Trophoblast cell (in vitro differentiated cells and primary cell): ENCODE measurements around the gene RASSF4.

Experiments
- DNase-seq, 2 donors: peaks; one replicate each; pipeline ENCODE4 v3.0.0-alpha.2; 2016
- H2AFZ ChIP-seq: 2 replicates; pipeline ENCODE4 v1.6.1; 2013; ENCODE audit warnings: low read length, moderate library complexity, mild to moderate bottlenecking; ENCODE audit not compliant: insufficient read depth, poor library complexity
- H2AK5ac ChIP-seq: 2 replicates; pipeline ENCODE4 v1.6.1; 2013; ENCODE audit warnings: mild to moderate bottlenecking, low read length
- H2BK120ac ChIP-seq: 2 replicates; pipeline ENCODE4 v1.6.1; 2013; ENCODE audit warnings: low read length, mild to moderate bottlenecking, moderate library complexity; ENCODE audit not compliant: insufficient read depth, poor library complexity
- H2BK12ac ChIP-seq: 2 replicates; pipeline ENCODE4 v1.6.1; 2013; ENCODE audit warnings: mild to moderate bottlenecking, low read length, moderate library complexity
- H2BK5ac ChIP-seq: 2 replicates; pipeline ENCODE4 v1.6.1; 2013; ENCODE audit warnings: low read length, low read depth, moderate library complexity, mild to moderate bottlenecking; ENCODE audit not compliant: poor library complexity
- H3K14ac ChIP-seq: 2 replicates; pipeline ENCODE4 v1.6.1; 2013; ENCODE audit warnings: mild to moderate bottlenecking, low read length
- H3K18ac ChIP-seq: 2 replicates; pipeline ENCODE4 v1.6.1; 2013; ENCODE audit warnings: mild to moderate bottlenecking, low read length
- H3K23ac ChIP-seq: 2 replicates; pipeline ENCODE4 v1.6.1; 2013; ENCODE audit warnings: low read length
- H3K27ac ChIP-seq: 2 replicates; pipeline ENCODE4 v1.5.1; 2013; ENCODE audit warnings: low read depth, mild to moderate bottlenecking, inconsistent platforms, low read length, moderate library complexity
- H3K27me3 ChIP-seq: 2 replicates; pipeline ENCODE4 v1.6.1; 2013; ENCODE audit warnings: inconsistent platforms, mild to moderate bottlenecking, low read length, moderate library complexity; ENCODE audit not compliant: insufficient read depth
- H3K36me3 ChIP-seq, 2 experiments: 1 replicate in 1 of 2; 2 replicates in 1 of 2; pipeline ENCODE4 v1.6.1; 2013; ENCODE audit warnings: low read length in 2 of 2, mild to moderate bottlenecking in 2 of 2, moderate library complexity in 1 of 2; ENCODE audit not compliant: insufficient read depth in 2 of 2, control insufficient read depth in 1 of 2
- H3K4ac ChIP-seq: 2 replicates; pipeline ENCODE4 v1.6.1; 2013; ENCODE audit warnings: low read depth, mild to moderate bottlenecking, low read length, moderate library complexity
- H3K4me1 ChIP-seq, 2 experiments: 1 replicate in 1 of 2; 2 replicates in 1 of 2; pipeline ENCODE4 v1.6.1; 2013; ENCODE audit warnings: low read length in 2 of 2, mild to moderate bottlenecking in 2 of 2, moderate library complexity in 1 of 2; ENCODE audit not compliant: insufficient read depth in 2 of 2, control insufficient read depth in 1 of 2
- H3K4me2 ChIP-seq: 2 replicates; pipeline ENCODE4 v1.6.1; 2013; ENCODE audit warnings: inconsistent platforms, mild to moderate bottlenecking, low read length, moderate library complexity
- H3K4me3 ChIP-seq: 2 replicates; pipeline ENCODE4 v1.5.1; 2013; ENCODE audit warnings: mild to moderate bottlenecking, low read depth, low read length, inconsistent platforms
- H3K79me1 ChIP-seq: one replicate; pipeline ENCODE4 v1.6.1; 2013; ENCODE audit warnings: low read length
- H3K79me2 ChIP-seq: 2 replicates; pipeline ENCODE4 v1.6.1; 2013; ENCODE audit warnings: low read length, mild to moderate bottlenecking; ENCODE audit not compliant: control insufficient read depth, insufficient read depth, poor library complexity
- H3K9ac ChIP-seq: 2 replicates; pipeline ENCODE4 v1.6.1; 2013; ENCODE audit warnings: mild to moderate bottlenecking, low read length
- H3K9me3 ChIP-seq: 2 replicates; pipeline ENCODE4 v1.6.1; 2013; ENCODE audit warnings: low read depth, mild to moderate bottlenecking, control low read depth, inconsistent platforms, low read length; ENCODE audit not compliant: insufficient read depth
- H4K12ac ChIP-seq: 2 replicates; pipeline ENCODE4 v1.6.1; 2013; ENCODE audit warnings: low read depth, mild to moderate bottlenecking, low read length, moderate library complexity
- H4K8ac ChIP-seq: 2 replicates; pipeline ENCODE4 v1.6.1; 2013; ENCODE audit warnings: low read depth, mild to moderate bottlenecking, low read length, moderate library complexity
- H4K91ac ChIP-seq: one replicate; pipeline ENCODE4 v1.6.1; 2013; ENCODE audit warnings: low read depth, mild to moderate bottlenecking, low read length, moderate library complexity
- WGBS: extraction: QIAGEN DNeasy Blood & Tissue Kit; methylation state at CpG from one replicate; pipeline ENCODE4 v1.1.7; 2013; ENCODE audit warnings: missing lambda C conversion rate; ENCODE audit not compliant: insufficient read length, insufficient coverage; ENCODE audit errors: extremely low coverage; 5-methylcytosine and 5-hydroxymethylcytosine counted together

Gene RASSF4

GRCh38 chr10:44954962-44955361, 4.6 kb upstream of the RASSF4 start:
- H3K4me2 ChIP-seq = no peak overlapping the region
- no peak overlapping the region for H3K9ac ChIP-seq
- no peak overlapping the region for H4K91ac ChIP-seq
- no peak overlapping the region for H4K12ac ChIP-seq
- no peak for DNase-seq
- H2AK5ac ChIP-seq = no peak overlapping the region
- peaks cover 8 to 32% of the 10 kb centered on the region in 2 experiments for H3K4me1 ChIP-seq
- H3K18ac ChIP-seq = no peak overlapping the region
- peaks cover 4% of the 10 kb centered on the region for H3K79me2 ChIP-seq
- H2BK120ac ChIP-seq = no peak overlapping the region
- H3K79me1 ChIP-seq = peaks cover 21% of the 10 kb centered on the region
- H3K27ac ChIP-seq = no peak overlapping the region
- H3K23ac ChIP-seq = no peak overlapping the region
- no peaks in the 10 kb centered on the region for H3K9me3 ChIP-seq
- no peak overlapping the region for H3K4ac ChIP-seq
- H2BK5ac ChIP-seq = no peak overlapping the region
- H3K27me3 ChIP-seq = no peaks in the 10 kb centered on the region
- H2AFZ ChIP-seq = no peak overlapping the region
- no peak overlapping the region for H3K14ac ChIP-seq
- peaks cover 0 to 3% of the 10 kb centered on the region in 2 experiments for H3K36me3 ChIP-seq
- no peak overlapping the region for H2BK12ac ChIP-seq
- H3K4me3 ChIP-seq = no peak overlapping the region
- H4K8ac ChIP-seq = no peak overlapping the region

- H3K23ac ChIP-seq = no peak overlapping the region
- no peak overlapping the region for H3K14ac ChIP-seq
- H2AFZ ChIP-seq = no peak overlapping the region
- H3K9ac ChIP-seq = no peak overlapping the region
- peak overlapping the region; percentile 32 for H2BK12ac ChIP-seq
- H3K36me3 ChIP-seq = peaks cover 0 to 3% of the 10 kb centered on the region in 2 experiments
- H2BK120ac ChIP-seq = no peak overlapping the region
- H3K79me1 ChIP-seq = peaks cover 18% of the 10 kb centered on the region
- DNase-seq = no peak
- WGBS = no CpG with 5 or more reads among the region's 8 CpGs
- H4K91ac ChIP-seq = no peak overlapping the region
- H4K8ac ChIP-seq = no peak overlapping the region
- H3K4ac ChIP-seq = peak overlapping the region; percentile 25
- H3K9me3 ChIP-seq = no peaks in the 10 kb centered on the region
- H3K18ac ChIP-seq = no peak overlapping the region
- no peak overlapping the region for H2BK5ac ChIP-seq
- H3K27me3 ChIP-seq = no peaks in the 10 kb centered on the region
- H4K12ac ChIP-seq = no peak overlapping the region
- no peak overlapping the region for H3K4me3 ChIP-seq
- no peak overlapping the region for H2AK5ac ChIP-seq
- no peak overlapping the region for H3K27ac ChIP-seq
- peaks cover 13 to 38% of the 10 kb centered on the region in 2 experiments for H3K4me1 ChIP-seq
- peaks cover 4% of the 10 kb centered on the region for H3K79me2 ChIP-seq
- no peak overlapping the region for H3K4me2 ChIP-seq
Measured at GRCh38 chr10:44955413-44956070, 4.1 kb upstream of the RASSF4 start.

DNA sequence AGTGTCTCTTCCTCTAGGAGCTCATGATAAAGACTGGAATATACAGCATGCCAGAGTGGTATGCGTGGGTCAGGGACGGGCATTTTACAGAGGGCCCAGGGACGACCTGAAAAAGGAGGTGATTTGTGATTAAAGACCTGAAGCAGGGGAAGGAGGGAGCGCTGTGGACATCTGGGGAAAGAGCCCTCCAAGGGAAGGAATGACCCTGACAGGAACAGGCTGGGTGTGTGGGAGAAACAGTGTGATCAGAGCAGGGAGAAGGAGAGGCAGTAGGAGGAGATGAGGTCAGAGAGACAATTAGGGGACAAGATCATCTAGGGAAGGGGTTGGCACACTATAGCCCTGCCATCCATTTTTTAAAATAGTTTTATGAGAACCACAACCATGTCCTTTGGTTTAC, 3.4 kb upstream of the RASSF4 start:
- H3K23ac ChIP-seq = no peak overlapping the region
- H3K14ac ChIP-seq = no peak overlapping the region
- H3K18ac ChIP-seq = no peak overlapping the region
- peaks cover 0 to 3% of the 10 kb centered on the region in 2 experiments for H3K36me3 ChIP-seq
- DNase-seq = no peak
- no peak overlapping the region for H2AFZ ChIP-seq
- no peak overlapping the region for H3K4me2 ChIP-seq
- peak overlapping the region; percentile 33 for H4K91ac ChIP-seq
- H2BK120ac ChIP-seq = no peak overlapping the region
- H2BK12ac ChIP-seq = no peak overlapping the region
- no peak overlapping the region for H3K9ac ChIP-seq
- H2AK5ac ChIP-seq = no peak overlapping the region
- no peaks in the 10 kb centered on the region for H3K9me3 ChIP-seq
- no peak overlapping the region for H4K12ac ChIP-seq
- H3K27ac ChIP-seq = no peak overlapping the region
- no peak overlapping the region for H3K4me3 ChIP-seq
- WGBS = no CpG with 5 or more reads among the region's 4 CpGs
- peaks cover 19 to 45% of the 10 kb centered on the region in 2 experiments for H3K4me1 ChIP-seq
- H4K8ac ChIP-seq = no peak overlapping the region
- H3K27me3 ChIP-seq = no peaks in the 10 kb centered on the region
- H3K79me1 ChIP-seq = peaks cover 13% of the 10 kb centered on the region
- no peak overlapping the region for H3K4ac ChIP-seq
- peaks cover 4% of the 10 kb centered on the region for H3K79me2 ChIP-seq
- H2BK5ac ChIP-seq = no peak overlapping the region

- Histone ChIP-seq H3K79me1 (peaks cover 10% of the 10 kb centered on the region), H2BK5ac (no peak overlapping the region), H3K9ac (no peak overlapping the region), H2BK12ac (no peak overlapping the region), H3K4me2 (no peak overlapping the region), H3K14ac (no peak overlapping the region), H3K4me3 (no peak overlapping the region), H2AK5ac (no peak overlapping the region), H2BK120ac (no peak overlapping the region), H3K36me3 (peaks cover 1 to 3% of the 10 kb centered on the region in 2 experiments), H3K27me3 (no peaks in the 10 kb centered on the region), H4K91ac (no peak overlapping the region), H3K79me2 (peaks cover 4% of the 10 kb centered on the region), H3K27ac (no peak overlapping the region), H2AFZ (no peak overlapping the region), H4K8ac (no peak overlapping the region), H3K4ac (no peak overlapping the region), H4K12ac (no peak overlapping the region), H3K4me1 (peaks cover 22 to 47% of the 10 kb centered on the region in 2 experiments), H3K18ac (no peak overlapping the region), H3K23ac (no peak overlapping the region), H3K9me3 (no peaks in the 10 kb centered on the region)
- no CpG with 5 or more reads among the region's 4 CpGs for WGBS
- DNase-seq = no peak
Measured at GRCh38 chr10:44956717-44957706, 2.6 kb upstream of the RASSF4 start.
